Measurements from ENCODE around the gene CTSS. TPM values are rescaled to one million over a fixed set of nuclear protein-coding genes. Genes with fewer than 3 reads are reported as not detected.
"Not testable (repeated sequence)": the region's sequence is repeated elsewhere in the genome, so short reads cannot be mapped to it uniquely, and the experiment has no call there.

The CTSS gene
- total RNA-seq, 2 experiments from 2014 or later, result 36.7 to 38.4 TPM

- H3K9me3 Mint-ChIP-seq, result no peaks in the 10 kb centered on the region
- no peak for TF ChIP-seq CTCF (IDR thresholded peaks at IDR 0.05)
- H3K27ac Mint-ChIP-seq, result no peak overlapping the region
- POLR2A ChIA-PET, result no interaction called here
- no peaks in the 10 kb centered on the region for H3K27me3 Mint-ChIP-seq
- no peak overlapping the region for H3K4me3 Mint-ChIP-seq
- DNase-seq, result no peak
- intact Hi-C loops (cut with micrococcal nuclease), result no loop called here
- ATAC-seq, result no peak
- CTCF ChIA-PET, result no interaction called here
- no peaks in the 10 kb centered on the region for H3K36me3 Mint-ChIP-seq (ENCODE audit: low read depth)
- H3K4me1 Mint-ChIP-seq (ENCODE audit: low read depth), result no peaks in the 10 kb centered on the region
Measured at GRCh38 chr1:150730130-150730721, 35.4 kb downstream of the CTSS start.

DNA sequence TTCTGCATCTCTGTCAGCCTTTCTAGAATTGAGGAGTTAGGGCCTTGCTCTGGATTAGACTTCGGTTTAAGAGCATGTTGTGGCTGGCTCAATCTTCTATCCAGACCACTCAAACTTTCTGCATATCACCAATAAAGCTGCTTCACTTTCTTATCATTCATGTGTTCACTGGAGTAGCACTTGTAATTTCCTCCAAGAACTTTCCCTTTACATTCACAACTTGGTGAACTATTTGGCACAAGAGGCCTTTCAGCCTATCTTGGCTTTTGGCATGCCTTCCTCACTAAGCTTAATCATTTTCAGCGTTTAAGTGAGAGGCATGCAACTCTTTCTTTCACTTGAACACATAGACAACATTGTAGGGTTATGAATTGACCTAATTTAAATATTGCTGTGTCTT lies 41.2 kb downstream of the CTSS start:
- intact Hi-C loops (cut with micrococcal nuclease), result no loop called here
- ATAC-seq (no peak), DNase-seq (no peak)
- Mint-ChIP-seq H3K27ac (no peak overlapping the region), H3K4me3 (no peak overlapping the region), H3K36me3 (ENCODE audit: low read depth) (no peaks in the 10 kb centered on the region), H3K27me3 (no peaks in the 10 kb centered on the region), H3K4me1 (ENCODE audit: low read depth) (no peaks in the 10 kb centered on the region), H3K9me3 (no peaks in the 10 kb centered on the region)
- ChIA-PET POLR2A (no interaction called here), CTCF (interaction anchor here (1.1 kb wide), 1 partner anchor 89 kb away, joined by 3 read pairs; no protein-coding TSS in a partner anchor)
- TF ChIP-seq CTCF (IDR thresholded peaks at IDR 0.05), result no peak

DNA sequence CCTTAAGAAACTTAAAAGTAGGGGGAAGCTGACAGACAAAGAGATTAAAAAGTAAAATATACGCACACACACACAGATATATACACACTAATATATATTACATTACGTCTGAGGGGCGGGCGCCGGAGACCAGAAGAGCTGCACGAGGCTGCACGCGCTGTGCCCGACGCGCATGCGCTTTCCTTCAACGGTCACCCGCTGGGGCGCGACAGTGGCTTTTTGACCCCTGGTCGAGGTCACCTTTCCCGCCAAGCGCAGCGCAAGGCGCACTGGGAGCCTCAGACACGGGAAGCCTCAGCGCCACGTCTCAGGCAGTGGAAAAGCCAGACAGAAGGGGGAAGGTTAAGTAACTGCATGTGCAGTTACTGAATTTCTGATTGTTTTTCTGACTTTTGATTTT lies 44.9 kb downstream of the CTSS start, which contains the start of gene HORMAD1:
TSS of gene HORMAD1 (minus strand) at position 193 of the 400 bp plus-strand sequence. CDS start 1,390 bp downstream, outside the sequence.
- DNase-seq (no peak), ATAC-seq (no peak)
- H3K27ac Mint-ChIP-seq, result no peak within 1 kb of the TSS
- H3K27me3 Mint-ChIP-seq, result no peaks in the 10 kb centered on the region
- H3K4me3 Mint-ChIP-seq, result no peak within 1 kb of the TSS
- H3K4me1 Mint-ChIP-seq (ENCODE audit: low read depth), result no peaks in the 10 kb centered on the region
- no peaks in the 10 kb centered on the region for H3K36me3 Mint-ChIP-seq (ENCODE audit: low read depth)
- ChIA-PET CTCF (interaction anchor here (0.9 kb wide), 1 partner anchor 48 kb away, joined by 3 read pairs; no protein-coding TSS in a partner anchor), POLR2A (no interaction called here)
- intact Hi-C loops (cut with micrococcal nuclease), result no loop called here
- no peaks in the 10 kb centered on the region for H3K9me3 Mint-ChIP-seq
- TF ChIP-seq CTCF (IDR thresholded peaks at IDR 0.05), result no peak

DNA sequence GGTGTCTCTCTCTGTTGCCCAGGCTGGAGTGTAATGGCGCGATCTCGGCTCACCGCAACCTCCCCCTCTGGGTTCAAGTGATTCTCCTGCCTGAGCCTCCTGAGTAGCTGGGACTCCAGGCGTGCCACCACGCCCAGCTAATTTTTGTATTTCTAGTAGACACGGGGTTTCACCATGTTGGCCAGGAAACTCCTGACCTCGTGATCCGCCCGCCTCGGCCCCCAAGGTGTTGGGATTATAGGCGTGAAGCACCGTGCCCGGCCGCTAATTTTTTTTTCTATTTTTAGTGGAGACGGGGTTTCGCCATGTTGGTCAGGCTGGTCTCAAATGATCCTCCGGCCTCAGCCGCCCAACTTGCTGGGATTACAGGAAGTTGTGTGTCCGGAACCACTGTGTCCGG lies 45.5 kb downstream of the CTSS start:
- ChIA-PET POLR2A (no interaction called here), CTCF (interaction anchor here (0.9 kb wide), 1 partner anchor 15 kb away, joined by 3 read pairs; no protein-coding TSS in a partner anchor)
- Mint-ChIP-seq H3K36me3 (ENCODE audit: low read depth) (no peaks in the 10 kb centered on the region), H3K4me1 (ENCODE audit: low read depth) (no peaks in the 10 kb centered on the region), H3K27me3 (no peaks in the 10 kb centered on the region), H3K27ac (no peak overlapping the region), H3K4me3 (no peak overlapping the region), H3K9me3 (no peaks in the 10 kb centered on the region)
- ATAC-seq (no peak), DNase-seq (no peak)
- no peak for TF ChIP-seq CTCF (IDR thresholded peaks at IDR 0.05)
- intact Hi-C loops (cut with micrococcal nuclease), result no loop called here

DNA sequence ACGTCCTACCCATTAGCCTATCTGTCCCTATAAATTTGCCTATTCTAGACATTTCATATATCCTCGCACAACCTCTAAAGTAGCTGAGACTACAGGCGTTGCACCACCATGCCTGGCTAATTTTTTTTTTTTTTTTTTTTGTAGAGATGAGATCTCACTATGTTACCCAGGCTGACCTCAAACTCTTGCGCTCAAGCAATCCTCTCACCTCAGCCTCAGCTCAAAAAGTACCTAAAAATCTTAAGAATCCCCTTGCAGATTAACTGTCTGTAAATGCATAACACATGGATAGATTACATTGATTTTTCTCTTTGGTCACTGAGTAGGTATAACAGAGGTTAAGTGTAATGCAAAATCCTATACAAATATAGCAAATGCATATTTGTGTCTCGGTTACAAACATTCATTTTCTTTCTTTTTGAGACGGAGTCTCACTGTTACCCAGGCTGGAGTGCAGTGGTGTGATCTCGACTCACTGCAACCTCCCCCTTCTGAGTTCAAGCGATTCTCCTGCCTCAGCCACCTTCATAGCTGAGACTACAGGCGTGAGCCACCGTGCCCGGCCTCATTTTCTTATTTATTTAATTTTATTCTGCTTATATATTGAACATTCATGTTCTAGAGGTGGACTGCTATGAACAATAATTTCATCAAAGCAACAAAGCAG lies 47.2 kb downstream of the CTSS start:
- no peak for ATAC-seq
- H3K4me1 Mint-ChIP-seq (ENCODE audit: low read depth), result no peaks in the 10 kb centered on the region
- H3K4me3 Mint-ChIP-seq, result no peak overlapping the region
- no peak for DNase-seq
- CTCF ChIA-PET, result no interaction called here
- H3K9me3 Mint-ChIP-seq, result no peaks in the 10 kb centered on the region
- H3K27ac Mint-ChIP-seq, result no peak overlapping the region
- no peak for TF ChIP-seq CTCF (IDR thresholded peaks at IDR 0.05)
- intact Hi-C loops (cut with micrococcal nuclease), result no loop called here
- no peaks in the 10 kb centered on the region for H3K27me3 Mint-ChIP-seq
- H3K36me3 Mint-ChIP-seq (ENCODE audit: low read depth), result no peaks in the 10 kb centered on the region
- POLR2A ChIA-PET, result no interaction called here

DNA sequence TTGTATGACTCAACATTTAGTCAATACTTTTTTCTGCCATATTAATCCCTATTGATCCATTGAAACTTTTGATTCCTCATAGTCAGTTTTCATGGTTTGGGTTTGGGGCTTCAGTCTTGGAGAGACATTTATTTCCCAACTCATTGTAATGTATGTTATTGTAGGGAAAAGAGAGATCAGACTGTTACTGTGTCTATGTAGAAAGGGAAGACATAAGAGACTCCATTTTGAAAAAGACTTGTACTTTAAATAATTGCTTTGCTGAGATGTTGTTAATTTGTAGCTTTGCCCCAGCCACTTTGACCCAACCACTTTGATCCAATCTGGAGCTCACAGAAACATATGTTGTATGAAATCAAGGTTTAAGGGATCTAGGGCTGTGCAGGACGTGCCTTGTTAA lies 56.5 kb downstream of the CTSS start:
- H3K4me3 Mint-ChIP-seq; H3K4me1 Mint-ChIP-seq (ENCODE audit: low read depth); H3K36me3 Mint-ChIP-seq (ENCODE audit: low read depth); H3K9me3 Mint-ChIP-seq; DNase-seq; H3K27ac Mint-ChIP-seq; intact Hi-C loops (cut with micrococcal nuclease); ATAC-seq; H3K27me3 Mint-ChIP-seq: not testable (repeated sequence)
- ChIA-PET CTCF (interaction anchor here (1.2 to 1.3 kb wide), 2 partner anchors 9 to 213 kb away, joined by 3 read pairs; no protein-coding TSS in a partner anchor), POLR2A (interaction anchor here (1.5 kb wide), 1 partner anchor 213 kb away, joined by 3 read pairs; no protein-coding TSS in a partner anchor)

Data from activated CD8-positive, alpha-beta T cell treated with anti-CD3 and anti-CD28 coated beads for 36 hours (primary cell).